Measurements from ENCODE around the gene AHDC1.
A peak's percentile ranks its signal among the peaks of the same experiment; 100 is the strongest.

Gene AHDC1

DNA sequence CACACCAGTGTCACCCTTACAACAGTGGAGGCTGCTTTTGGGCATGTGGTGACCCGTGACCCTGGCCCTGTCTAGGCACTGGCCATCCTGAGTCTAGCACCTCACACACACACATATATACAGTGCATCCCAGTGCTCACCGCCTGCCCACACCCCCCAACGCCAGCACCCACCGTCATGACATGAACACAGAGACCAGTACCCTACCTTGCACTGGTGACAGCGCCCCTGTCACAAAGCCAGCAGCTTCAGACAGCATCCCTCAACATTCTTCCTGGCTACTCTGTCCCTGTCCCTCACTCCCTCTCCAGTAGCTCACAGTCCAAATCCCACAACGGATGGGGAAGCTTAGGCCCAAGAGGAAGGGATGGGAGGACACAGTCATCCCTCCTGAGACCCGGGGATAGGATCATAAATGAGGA, 27.1 kb downstream of the AHDC1 start:
- DNase-seq (ENCODE audit: low read depth in 2 of 2), result no peak

DNA sequence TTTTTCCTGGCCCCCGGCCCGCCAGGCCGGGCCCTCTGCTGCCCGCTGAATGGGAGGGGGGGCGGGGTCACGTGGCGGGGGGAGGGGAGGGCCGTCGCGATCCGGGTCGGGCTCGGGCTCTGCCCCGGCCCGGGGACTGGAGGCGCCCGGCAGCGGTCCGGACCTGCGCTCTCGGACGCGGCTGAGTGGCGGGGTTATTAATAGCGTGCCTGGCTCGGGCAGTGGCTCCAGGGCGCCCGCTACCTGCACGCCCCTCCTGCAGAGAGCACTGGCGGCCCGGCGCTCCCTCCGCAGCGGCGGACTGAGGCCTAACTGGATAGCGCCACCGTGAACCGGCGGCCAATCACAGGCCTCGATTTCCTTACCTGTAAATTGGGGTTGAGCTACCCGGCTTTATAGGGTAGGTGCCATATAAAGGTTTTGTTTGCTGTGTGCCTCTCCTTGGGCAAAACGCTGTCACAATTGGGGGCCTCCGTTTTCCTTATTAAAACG, 28.1 kb downstream of the AHDC1 start:
- DNase-seq (ENCODE audit: low read depth in 2 of 2), result no peak

DNA sequence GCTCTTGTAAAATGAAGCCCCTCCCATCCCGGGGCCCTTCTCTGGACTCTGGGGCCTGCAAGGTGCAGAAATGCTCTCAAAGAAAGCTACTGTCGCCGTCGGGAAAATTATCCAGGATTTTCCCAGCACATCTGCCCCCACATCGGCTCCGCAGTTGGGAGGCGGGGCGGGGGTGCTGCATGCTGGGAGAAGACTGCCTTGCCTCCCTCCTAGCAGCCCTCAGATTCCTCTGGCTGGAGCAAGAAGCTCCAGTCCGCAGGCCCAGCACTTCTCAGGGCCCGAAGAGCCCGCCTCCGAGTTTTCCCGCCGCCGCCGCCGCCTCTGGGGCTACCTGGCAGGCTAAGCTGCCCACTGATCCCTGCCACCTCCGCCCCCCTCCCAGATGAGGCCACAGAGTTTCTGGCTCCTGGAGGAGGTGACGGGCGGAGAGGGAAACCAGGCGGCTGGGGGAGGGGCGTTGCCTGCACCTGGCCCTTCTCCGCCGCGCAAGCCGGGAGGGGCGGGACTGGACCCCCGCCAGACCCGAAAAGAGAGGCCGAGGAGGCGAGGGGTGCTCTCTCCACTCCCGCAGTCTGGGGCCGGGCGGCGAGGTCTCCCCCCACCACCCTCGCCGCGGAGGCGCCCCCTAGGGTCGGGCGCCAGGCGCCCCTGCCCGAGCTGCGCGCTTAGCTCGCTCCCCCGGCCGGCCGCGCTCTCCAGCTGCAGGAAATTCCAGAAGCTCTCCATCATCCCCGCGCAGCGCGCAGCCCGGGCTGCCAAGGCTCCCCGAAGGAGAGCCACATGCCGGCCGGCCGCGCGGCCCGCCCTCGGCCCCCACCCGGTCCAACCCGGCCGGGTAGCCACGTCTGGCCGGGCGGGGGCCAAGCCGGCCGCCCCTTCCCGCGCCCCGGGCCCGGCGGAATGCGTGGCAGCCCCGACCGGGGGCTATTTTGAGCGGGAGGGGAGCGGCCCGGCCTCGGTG, 28.8 kb downstream of the AHDC1 start:
- DNase-seq (ENCODE audit: low read depth in 2 of 2), result no peak

DNA sequence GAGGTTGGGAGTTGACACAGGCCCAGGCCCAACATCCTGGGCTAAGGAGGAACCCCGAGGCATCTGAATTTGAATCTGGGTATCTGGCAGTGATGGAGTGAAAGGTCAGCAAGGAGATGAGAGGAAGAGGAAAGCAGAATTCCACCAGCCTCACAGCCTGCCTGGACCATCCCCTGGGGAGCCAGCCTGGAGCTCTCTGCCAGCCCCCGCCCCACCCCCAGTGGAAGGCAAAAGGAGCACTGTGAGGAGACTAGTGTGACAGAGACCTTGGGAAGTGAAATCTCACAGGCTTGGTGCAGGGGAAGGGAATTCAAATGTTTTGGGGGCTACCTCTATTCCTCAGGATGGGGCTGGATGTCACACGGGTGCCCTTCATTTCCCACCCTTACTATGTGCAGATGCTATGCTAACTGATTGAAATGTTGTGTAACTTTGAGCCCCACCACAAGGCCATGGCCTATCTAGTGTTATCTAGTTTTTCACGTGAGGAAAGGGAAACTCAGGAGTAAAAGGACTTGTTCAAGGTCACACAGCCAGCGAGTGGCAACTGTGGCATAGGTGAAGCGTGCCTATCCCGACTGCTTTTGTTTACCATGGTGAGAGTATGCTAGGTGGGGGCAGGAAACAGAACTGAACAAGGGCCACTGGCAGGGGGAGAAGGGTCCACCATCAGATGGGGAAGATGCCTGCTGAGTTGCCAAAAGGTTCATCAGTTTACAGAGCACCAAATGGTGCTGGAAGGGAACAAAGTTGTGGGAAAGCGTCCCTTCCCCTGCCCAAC, 29.8 kb downstream of the AHDC1 start:
- DNase-seq (ENCODE audit: low read depth in 2 of 2), result no peak

DNA sequence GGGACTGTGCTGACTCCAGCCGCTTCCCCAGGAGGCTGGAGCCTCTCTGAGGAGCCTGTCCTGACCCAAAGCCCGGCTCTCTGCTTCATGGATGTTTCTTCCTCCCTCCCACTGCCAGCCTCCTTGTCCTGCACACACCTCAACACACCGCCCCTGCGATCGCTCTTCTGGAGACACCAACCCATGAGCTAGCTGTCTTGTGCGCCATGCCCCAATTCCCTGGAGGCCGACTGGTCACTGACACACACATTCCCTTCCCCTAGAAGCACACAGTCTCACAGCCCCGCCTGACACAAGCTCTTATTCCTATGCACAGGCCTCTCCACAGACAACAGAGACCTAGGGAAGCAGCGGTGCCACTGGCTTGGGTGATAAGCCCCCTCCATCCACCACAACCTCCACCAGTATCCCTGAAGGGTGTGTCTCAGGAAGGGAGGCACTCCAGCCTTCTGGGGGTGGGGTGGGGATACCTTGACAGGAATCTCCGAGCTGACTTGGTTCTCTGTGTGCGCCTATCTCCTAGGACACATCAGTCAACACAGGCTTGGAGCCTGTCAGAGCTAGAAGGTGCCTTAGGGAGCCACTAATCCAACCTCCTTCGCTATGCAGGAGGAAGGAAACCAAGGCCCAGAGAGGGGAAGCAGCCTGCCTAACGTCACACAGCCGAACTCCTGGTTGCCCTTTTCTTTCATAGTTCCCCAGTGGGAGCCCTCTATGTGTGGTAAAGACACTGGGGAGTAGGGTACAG, 31.1 kb downstream of the AHDC1 start:
- DNase-seq (ENCODE audit: low read depth in 2 of 2), result no peak

DNA sequence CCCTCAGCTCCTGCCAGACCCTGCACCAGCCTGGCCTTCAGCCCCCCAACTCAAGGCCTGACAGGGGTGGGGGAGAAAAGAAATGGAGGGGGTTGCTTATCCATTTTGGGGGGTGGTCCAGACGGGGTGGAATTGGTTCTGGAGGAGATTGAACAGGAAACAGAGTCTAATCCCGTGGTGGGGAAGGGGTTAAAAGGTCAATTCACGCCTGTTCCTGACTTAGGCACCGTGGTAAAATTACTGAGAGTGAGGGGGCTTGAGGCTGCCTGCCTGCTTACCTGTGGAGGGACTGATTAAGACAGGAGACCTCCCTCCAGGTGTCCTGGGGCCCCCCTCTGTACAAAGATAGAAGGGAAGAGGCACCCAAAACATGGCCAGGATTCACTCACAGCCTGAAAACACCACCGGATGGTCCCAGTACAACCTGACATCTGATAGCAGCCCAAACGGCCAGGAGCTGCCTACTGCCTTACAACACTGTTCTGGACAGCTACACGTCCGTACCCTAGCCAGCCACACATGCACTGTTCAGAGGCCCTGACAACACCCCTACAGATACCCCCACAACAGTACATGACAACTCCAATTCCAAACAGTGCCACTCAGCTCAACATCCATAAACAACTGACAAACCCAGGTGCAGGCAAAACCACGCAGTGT, 31.8 kb downstream of the AHDC1 start:
- DNase-seq (ENCODE audit: low read depth in 2 of 2), result no peak

DNA sequence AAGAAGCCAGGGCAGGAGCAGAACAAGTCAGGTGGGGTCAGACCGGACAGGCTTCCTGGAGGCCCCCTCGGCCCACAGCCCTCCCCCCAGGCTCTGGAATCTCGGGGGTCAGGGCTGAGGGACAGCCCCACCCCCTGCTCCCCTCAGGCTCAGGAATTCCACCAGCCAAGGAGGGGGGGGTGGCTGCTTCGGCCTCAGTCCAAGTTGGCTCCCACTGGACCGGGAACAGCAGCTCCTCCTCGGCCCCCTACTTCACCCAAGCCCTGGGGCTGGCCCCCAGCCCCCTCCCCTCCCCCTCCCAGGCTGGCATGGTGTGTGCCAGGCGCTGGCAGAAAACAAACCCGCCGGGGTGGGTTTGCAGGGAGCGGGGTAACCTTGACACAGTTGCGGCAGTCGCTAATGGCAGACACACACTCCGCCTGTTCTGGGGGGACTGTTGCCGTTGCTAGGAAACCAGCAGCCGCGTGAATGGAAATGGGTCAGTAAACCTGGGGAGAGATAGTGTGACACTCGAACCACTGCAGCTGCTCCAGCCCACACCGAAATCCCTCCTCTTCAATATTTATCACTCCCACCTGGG, 32.4 kb downstream of the AHDC1 start:
- no peak for DNase-seq (ENCODE audit: low read depth in 2 of 2)

DNA sequence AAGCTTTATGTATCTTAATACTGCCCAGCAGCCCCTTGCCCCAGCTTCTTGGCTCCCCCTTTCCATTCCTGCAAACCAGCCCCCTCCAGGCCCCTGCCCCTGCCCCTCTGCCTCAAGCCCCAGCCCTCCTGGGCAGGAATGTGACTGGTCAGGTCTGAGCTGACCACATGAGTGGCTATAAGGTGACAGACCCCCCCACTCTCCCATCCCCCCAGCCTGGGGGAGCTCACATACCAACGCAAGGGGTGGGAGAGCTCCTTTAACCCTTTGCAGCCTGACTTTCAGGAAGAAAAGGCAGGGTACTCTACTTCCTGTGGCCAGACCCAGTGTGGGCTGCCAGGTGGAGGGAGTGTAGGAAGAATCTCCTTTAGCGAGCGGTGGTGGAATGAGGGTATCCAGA, 33.2 kb downstream of the AHDC1 start:
- no peak for DNase-seq (ENCODE audit: low read depth in 2 of 2)

DNA sequence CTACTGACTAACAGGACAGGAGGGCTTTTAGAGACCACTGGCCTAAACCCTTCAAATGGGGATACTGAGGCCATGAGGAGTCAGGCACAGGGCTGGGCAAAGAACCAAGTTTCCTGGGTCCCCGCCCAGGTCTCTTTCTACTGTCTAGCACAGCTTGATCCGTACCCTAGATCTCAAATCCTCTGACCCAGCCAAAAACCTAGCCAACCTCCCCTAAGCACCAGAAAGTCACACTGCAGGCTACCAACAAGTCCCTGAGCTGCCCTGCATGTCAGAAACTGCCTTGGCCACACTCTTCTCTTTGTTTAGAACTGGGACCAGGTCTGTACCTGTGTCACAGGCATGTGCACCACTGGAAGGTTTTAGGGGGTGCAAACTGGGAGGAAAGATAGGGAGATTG, 33.6 kb downstream of the AHDC1 start:
- DNase-seq (ENCODE audit: low read depth in 2 of 2), result no peak

DNA sequence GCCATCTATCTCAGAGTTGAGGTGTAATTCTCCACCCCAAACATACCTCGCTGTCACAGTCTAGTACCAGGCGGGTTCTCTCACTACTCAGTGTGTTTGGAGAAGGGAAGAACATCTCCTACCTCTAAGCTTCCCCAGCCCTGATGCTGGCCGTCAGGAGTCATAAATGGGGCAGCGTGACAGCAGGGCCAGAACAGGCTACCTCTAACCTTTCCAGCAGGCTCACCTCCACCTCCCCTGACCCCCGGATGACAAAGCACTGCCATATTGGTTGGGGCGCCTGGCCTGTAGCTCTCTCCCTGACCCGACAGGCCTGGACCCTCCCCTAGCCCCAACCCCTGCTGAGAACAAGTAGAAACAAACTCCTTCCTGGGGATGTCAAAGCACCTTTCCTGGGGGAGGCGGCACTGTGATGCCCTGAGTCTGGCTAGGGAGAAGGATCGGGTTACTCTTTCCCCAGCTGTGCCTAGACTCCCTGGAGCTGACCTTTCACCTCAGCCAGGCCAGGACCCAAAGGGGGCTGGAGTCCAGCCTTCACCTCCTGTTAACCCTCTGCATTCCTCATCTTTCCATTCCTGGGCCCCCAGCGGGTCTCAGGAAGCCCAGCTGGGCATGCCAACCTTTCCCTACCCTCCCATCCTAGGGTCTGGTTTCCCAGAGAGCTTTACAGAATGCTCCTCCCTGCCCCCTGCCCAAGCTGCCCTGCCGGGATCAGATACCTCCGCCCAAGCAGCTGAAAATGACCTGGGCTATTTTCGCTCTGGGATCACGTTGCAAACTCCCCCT, 34.2 kb downstream of the AHDC1 start:
- no peak for DNase-seq (ENCODE audit: low read depth in 2 of 2)

DNA sequence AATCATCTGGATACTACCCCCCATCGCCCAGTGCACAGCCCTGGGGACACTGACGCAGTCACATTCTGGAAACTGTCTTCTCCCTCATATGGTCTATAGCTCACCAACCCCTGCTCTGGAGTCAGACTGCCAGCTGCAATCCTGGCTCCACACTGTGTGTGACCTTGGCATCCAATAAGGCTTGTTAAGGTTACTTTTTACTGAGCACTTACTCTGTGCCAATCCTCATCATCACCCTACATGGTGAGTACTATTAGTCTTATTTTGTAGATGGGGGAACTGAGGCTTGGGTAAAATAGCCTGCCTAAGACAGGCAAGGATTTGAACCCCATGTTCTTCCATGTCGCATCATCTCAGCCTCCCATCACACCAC, 34.9 kb downstream of the AHDC1 start:
- no peak for DNase-seq (ENCODE audit: low read depth in 2 of 2)

DNA sequence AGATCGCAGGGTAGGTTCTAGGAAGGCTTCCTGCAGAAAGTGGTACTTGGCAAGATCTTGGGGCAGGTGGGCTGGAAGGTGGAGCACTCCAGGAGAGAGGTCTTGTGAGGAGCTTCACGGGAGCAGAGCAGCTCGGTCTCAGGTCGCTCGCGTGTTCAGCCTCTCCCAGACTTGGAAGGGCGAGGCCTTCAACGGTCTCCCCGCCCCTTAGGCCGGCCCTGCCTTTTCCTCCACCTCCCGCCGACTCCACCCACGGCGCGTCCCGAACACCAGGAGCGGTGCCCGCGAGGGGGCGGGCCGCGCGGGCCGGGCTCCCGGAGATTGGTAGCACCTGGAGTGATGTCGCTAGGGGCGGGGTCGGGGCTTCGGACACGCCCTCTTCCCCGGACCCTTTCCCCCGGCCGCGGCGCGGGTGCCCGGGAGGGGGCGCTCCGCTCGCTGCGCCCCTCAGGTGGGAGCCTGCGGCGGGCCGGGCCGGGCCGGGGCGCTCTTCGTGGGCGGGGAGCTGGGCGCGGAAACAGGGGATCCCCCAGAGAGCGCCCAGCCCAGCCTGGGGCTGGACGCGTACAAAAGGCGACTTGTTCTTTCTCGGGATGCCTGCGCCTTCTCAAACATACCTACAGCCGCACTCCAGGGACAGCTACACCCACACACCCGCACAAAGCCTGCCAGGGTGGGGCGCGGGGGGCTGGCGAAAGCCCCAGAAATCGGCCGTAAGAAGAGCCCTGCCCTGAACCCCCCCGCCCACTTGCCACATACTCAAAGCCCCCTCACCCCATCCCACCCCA, 35.5 kb downstream of the AHDC1 start:
- peak; percentile 82 to 85 for DNase-seq (ENCODE audit: low read depth in 2 of 2)

DNA sequence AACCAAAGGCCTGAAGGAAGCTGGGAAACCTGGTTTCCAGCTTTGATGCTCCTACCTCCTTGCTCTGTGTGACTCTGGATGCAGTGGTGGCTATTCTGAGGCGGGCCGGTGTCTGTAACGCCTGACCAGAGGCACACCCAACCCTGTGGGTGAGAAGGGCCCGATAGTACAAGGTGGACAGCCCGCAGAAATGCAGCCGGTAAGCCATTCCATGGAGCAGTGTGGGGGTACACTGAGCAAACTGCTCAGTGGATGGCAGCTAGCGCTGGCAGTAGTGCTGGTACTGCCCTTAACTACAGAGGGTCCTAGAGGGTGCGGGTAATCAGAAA, 36.0 kb downstream of the AHDC1 start:
- no peak for DNase-seq (ENCODE audit: low read depth in 2 of 2)

DNA sequence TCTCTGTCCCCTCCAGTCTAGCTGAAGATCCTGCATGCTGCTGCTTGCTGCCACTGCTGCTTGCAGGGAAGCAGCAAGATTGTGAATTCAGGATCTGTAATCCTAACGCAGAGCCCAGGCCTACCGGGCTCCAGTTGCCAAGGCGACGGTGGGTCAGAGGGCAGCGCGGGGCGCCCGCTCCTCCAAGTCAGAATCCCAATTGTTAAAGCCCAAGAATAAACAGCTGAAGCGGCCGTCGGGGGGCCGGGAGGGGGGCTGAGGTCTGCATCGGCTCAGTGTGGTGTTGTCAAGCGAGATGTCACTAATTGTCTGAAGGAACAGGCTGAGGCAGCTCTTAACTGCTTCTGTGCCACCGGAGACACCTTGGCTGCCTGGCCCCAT, 36.8 kb downstream of the AHDC1 start:
- DNase-seq (ENCODE audit: low read depth in 2 of 2), result no peak

DNA sequence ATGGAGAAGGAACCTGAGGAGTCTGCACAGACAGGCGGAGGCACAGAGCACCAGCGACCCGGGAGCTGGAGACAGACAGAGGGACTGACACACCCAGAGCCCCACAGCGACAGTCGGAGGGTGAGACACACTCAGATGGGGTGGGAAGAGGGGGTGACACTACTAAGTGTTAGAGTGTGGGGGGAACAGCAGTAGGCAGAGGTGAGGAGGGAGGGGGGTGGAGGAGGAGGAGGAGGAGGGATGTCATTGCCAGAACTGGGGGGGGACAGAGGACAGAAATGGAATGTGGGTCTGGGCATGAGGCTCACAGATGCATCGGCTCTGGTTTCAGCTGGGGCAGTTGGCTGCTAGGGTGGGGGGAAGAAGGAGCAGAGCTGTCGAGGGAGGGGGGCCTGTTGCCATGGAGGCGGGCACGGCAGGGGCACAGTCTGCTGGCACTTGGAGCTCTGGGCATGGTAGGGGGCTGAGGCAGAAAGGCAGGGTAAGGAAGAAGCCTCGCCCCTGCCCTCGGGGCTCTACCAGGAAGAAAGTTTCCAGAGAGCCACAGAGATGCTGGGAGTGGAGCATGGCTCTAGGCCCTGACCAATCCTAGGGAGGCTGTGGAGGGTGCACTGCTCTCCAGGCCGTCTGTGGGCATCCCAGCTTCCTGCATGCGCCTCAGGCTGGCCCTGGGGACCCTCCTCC, 37.3 kb downstream of the AHDC1 start:
- no peak for DNase-seq (ENCODE audit: low read depth in 2 of 2)

DNA sequence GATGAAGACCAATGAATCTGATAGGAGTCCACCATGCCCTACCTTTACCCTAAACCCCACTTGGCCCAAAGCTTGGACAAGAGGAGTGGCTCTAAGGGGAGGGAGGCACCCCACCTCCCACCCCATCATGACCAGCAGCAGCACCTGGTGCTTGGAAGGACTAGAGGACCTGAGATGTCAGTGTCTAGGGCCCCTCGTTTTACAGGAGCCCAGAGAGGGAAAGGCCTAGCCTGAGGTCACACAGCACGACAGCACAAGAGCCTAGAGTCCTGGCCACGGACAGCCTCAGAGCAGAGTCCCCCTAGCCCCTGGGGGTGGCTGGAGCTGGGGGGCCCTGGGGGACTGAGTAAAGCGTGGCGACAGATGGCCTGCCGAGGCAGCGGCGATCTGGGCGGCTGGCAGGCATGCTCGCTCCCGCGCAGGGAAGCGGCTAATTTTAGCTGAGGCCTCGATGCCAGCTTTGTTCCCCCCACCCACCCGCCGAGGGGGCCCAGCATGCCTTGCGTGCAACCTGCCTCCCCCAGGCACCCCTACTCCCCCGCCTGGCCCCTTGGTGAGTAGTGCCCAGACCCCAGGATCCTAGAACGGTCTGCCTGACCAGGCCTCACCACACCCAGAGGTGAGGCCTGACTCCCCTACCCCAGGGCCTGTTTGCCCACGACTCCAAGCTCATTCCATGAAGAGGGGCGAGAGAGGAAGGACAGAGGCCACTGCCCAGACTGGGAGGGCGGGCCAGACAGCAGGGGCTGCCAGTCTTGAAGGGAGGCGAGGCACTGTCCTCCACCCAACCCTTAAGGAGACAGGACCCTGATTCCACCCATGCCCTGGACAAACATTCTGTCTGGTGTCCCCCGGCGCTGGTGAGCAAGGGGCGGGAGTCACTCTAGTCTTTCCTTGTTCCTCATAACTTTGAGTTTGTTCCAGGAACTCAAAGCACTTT, 39.0 kb downstream of the AHDC1 start:
- DNase-seq (ENCODE audit: low read depth in 2 of 2), result no peak

DNA sequence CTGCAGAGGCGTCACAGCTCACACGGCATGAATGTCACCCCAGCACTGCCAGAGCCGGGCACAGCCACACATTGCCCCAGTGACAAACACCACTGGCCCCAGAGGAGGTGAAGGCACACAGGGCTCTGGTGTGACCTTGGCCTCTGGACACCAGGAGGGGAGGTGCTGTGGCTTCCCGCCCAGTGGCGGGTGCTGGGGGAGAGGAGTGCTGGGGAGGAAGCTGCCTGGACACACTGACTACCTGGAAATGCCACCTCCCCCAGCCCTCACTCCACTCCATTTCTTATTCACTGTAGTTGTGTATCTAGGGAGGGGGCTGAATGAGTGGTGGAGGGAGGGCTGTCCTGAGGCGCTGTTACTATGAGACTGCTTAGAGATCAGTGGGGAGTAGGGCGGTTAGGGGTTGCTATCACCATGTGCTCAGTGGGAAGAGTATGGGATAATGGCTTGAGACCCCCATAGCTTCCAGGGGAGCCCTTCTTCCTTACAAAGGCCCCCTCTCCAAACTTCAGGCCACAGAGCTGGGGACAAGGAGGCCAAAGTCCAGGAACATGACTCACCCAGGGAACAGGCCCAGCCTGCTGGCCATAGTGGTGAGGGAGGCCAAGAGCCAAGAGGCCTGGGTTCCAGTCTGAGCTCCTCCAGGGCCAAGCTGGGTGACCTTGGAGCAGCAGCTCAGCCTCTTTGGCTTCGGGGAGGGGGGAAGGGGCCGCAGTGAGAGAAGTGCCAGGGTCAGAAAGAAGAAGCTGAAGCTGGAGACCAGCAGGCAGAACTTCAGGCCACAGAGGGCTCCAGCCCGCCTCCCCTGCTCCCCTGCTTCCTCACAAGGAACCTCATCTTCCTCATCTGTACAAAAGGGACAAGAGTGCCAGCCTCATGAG, 40.1 kb downstream of the AHDC1 start:
- DNase-seq (ENCODE audit: low read depth in 2 of 2), result no peak
